Right renal pelvis (tissue), 4 donors: ENCODE data around the gene MYH13. TPM values are rescaled to one million over a fixed set of nuclear protein-coding genes. Genes with fewer than 3 reads are reported as not detected.

Experiments
- DNase-seq, 4 donors: peaks; one replicate each; pipeline ENCODE4 v3.0.0-alpha.2; 2013; ENCODE audit warnings: low read depth in 4 of 4, low spot score in 3 of 4, missing footprints in 1 of 4
- polyA plus RNA-seq, 4 donors: library from polyadenylated mRNA; unstranded; fragments of 120-200 nt; gene quantifications; one replicate each; pipeline ENCODE4 v1.2.1, GENCODE V29; 2013; ENCODE audit not compliant: insufficient read length in 4 of 4

Gene MYH13
- polyA plus RNA-seq, 4 donors: 0.17 to 0.25 (median 0.20) TPM

- DNase-seq: no peak
Observed at GRCh38 chr17:10349403-10349802, 23.4 kb downstream of the MYH13 start.

- no peak for DNase-seq
Observed at GRCh38 chr17:10344816-10345215, 28.0 kb downstream of the MYH13 start.

DNA sequence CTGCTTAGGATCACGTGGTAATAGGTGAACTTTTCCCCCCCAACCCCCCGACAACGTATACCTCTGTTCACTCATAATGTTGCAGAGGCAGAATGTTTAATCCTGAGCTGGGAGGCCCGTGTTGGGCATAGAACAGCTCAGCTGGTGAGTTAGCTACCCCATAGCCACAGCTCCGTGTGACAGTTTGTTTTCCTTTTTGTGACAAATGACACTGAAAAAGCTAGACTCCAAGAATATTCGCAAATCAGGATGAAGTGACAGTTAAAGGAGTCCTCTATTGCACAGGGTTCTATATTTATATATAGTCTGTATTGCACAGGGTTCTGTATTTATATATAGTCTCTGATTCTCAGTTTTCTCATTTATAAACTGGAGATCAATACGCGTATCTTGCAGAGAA, 33.8 kb downstream of the MYH13 start:
- no peak for DNase-seq

DNA sequence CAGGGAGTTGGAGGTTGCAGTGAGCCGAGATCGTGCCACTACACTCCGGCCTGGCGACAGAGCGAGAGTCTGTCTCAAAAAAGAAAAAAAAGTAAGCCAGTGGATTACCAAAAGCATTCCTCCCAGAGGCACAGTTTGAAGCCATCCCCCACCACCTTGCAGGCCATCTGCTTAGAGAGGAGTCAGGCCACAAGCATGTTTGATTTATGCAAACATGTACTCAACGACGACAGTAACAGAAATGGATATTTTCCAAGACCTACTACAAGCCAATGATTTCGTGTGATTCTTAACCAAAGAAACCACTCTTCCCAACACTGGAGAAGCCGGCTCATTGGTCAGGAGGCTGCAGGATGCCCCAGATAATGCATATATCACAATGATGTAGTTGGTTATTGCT, 34.8 kb downstream of the MYH13 start:
- no peak for DNase-seq

- no peak for DNase-seq
Observed at GRCh38 chr17:10337136-10337535, 35.7 kb downstream of the MYH13 start.

DNA sequence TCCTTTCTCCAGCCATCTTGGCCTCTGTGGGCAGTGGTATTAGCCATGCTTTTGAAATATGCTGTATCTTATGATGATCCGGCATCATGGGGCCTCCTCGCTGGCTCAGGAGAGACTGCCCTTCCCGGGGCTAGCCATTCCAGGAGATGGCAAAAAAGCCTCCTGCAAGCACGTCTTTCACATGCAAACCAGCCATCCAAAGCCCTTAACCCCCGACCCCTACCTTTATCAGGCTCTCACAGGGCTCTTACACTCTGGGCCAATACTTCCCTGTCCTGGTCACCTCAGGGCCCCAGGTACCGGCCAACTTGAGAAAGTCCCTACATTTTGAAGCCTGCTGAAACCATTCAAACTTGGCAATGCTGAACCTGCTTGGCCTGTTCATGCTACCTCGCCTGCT, 36.4 kb downstream of the MYH13 start:
- no peak for DNase-seq

DNA sequence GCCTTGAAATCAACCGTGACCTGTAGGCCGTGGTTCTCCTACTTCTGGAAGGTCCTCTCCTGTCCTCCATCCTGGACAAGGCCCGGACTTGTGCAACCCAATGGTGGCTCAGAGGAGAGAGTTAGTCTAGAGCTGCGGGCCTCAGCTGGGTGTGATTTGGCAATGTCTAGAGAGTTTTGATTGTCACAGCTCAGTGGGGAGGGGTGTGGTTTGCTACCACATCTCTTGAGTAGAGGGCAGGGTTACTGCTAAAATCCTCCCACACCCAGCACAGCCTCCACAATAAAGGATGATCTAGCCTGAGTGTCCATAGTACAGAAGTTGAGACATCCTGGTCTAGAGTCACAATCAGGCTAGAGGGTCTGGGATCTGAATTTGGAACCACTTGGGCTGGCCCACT, 40.3 kb downstream of the MYH13 start:
- DNase-seq: no peak

DNA sequence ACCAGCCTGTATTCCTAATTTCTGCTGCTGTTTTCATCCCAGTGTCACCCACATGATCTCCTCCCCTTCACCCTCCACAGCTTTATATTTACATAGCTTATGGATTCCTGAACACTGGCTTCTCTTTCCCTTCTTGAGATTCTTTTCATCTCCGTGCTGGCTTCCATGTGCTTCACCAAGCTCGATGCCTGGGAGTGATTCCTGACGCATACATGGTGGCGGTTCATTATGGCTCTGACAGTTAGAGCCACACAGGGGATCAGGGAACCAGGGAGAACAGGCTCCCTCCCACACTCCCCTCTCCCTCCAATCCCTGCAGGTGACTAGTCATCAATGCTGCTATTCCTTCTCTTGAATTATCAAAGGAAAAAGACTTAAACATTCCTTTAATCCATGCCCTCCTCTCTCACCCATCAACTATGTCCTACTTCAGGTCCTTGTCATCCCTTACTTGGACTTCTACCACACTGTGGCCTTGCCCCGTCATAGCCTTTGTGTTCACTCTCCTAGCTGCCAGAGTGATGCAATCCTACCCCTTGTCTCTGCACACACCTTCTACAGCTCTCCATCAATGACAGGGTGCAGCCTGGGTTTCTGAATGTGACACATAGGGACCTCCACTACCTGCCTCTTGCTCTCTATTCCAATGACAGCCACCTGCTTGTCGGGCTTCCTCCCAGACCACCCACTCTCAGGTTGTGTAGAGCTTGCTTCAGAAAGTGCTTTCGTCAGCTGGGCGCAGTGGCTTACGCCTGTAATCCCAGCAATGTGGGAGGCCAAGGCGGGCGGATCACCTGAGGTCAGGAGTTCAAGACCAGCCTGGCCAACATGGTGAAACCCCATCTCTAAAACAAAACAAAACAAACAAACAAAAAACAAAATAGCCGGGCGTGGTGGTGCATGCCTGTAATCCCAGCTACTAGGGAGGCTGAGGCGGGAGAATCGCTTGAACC, 43.6 kb downstream of the MYH13 start:
- no peak for DNase-seq

- no peak for DNase-seq
Observed at GRCh38 chr17:10328206-10328605, 44.6 kb downstream of the MYH13 start.

GRCh38 chr17:10327640-10328039, 45.2 kb downstream of the MYH13 start:
- peak; percentile 57 to 79 (median 72) for DNase-seq

- DNase-seq: no peak
Observed at GRCh38 chr17:10325031-10325695, 47.6 kb downstream of the MYH13 start.

- DNase-seq: no peak
Observed at GRCh38 chr17:10323812-10324610, 48.8 kb downstream of the MYH13 start.

- DNase-seq: no peak
Observed at GRCh38 chr17:10318535-10318934, 54.3 kb downstream of the MYH13 start.

DNA sequence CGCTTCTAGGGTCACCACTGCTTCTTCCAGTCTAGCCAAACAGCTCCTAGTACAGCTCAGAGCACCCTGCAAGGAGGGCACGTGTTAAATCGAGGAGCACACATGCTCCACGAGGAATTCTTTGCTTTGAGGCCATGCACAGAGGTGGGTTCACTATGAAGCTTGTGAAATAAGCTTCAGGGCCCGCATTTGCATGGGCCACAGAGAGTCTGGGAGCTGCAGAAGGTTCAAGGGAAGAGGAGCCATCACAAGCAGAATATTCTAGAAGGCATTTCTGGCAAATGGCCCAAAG, 55.3 kb downstream of the MYH13 start:
- DNase-seq: no peak

GRCh38 chr17:10316801-10317542, 55.8 kb downstream of the MYH13 start:
- peak in 1 of 4 donors; percentile 36 for DNase-seq

DNA sequence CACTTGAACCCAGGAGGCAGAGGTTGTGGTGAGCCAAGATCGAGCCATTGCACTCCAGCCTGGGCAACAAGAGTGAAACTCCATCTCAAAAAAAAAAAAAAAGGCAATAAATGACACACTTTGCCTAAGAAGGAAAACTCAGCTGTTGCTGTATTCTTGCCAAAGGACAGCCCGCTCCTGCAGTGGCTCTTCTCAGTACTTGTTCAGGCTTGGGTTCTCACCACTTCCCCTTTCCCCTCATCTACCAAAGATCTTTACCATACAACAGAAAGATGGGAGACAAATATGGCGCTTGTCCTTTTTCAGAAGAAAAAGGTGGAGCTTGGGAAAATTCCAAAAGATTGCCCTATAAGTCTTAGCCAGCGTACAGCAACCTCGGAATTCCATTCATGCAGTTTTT, 58.5 kb downstream of the MYH13 start:
- DNase-seq: no peak

- no peak for DNase-seq
Observed at GRCh38 chr17:10313037-10313672, 59.7 kb downstream of the MYH13 start.

GRCh38 chr17:10311131-10311530, 61.7 kb downstream of the MYH13 start:
- DNase-seq: no peak

DNA sequence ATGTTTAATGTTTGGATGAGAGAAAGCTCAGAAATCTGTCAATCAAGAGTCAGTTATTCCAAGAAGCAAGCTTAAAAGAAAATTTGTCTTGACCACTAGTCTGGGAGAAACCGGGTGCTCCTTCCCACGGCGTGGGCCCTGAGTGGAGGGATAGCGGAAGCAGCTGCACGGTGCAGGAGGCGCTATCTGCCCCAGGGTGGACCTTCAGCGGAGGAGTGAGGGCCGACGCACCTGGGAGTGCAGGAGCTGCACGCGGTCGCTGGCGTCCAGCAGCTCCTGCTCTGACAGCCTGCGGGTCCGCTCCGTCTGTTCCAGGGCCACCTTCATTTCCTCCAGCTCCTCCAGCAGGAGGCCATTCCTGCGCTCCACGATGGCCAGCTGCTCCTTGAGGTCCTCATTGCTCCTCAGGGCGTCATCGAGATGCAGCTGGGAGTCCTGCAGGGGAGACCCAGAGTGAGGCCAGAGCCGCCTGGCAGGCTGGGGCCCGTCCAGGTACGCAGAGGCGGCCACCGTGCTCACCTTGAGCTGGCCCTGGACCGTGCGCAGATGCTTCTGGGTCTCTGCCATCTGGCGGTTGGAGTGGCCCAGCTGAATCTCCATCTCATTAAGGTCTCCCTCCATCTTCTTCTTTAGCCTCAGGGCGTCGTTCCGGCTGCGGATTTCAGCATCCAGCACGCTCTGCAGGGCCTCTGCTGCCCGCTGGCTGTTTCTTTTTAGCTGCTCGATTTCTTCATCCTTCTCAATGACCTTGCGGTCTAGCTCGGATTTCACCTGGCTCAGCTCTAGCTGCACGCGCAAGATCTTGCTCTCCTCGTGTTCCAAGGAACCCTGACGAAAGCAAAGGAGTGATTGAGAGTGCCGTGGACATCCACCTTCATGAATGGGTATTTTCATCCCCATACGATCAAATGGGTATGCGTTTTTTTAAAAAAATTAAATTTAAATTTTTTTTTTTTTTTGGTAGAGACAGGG, 63.5 kb downstream of the MYH13 start:
- no peak for DNase-seq
